Mononuclear cell (primary cell): ENCODE data around the gene NBAS. TPM values are rescaled to one million over a fixed set of nuclear protein-coding genes. Genes with fewer than 3 reads are reported as not detected.

Source experiments
- H3K27me3 ChIP-seq: 2 replicates; pipeline ENCODE4 v1.6.0; 2011; ENCODE audit warnings: low read length, control low read depth; ENCODE audit not compliant: insufficient read depth
- H3K4me1 ChIP-seq: 2 replicates; pipeline ENCODE4 v1.5.1; 2011; ENCODE audit warnings: mild to moderate bottlenecking, low read length, control low read depth; ENCODE audit not compliant: insufficient read depth
- H3K4me3 ChIP-seq: 2 replicates; pipeline ENCODE4 v1.5.1; 2011; ENCODE audit warnings: mild to moderate bottlenecking, low read length, moderate library complexity
- H3K9me3 ChIP-seq: 2 replicates; pipeline ENCODE4 v1.5.1; 2011; ENCODE audit warnings: low read depth, mild to moderate bottlenecking, control low read depth, low read length
- total RNA-seq: library from RNA; depleted of rRNA; stranded (reverse); fragments of >200 nt; gene quantifications from one replicate; pipeline ENCODE4 v1.2.3, GENCODE V29; 2012

NBAS gene
- total RNA-seq, 1 donor = 31.6 TPM

GRCh38 chr2:15119722-15120175 is 441.4 kb downstream of the NBAS start:
- H3K4me1 ChIP-seq = peaks cover 11% of the 10 kb centered on the region
- H3K4me3 ChIP-seq = no peak overlapping the region
- H3K9me3 ChIP-seq = no peaks in the 10 kb centered on the region

GRCh38 chr2:15117409-15118050 is 443.6 kb downstream of the NBAS start:
- Histone ChIP-seq H3K9me3 (peaks cover 5% of the 10 kb centered on the region), H3K4me1 (peaks cover 11% of the 10 kb centered on the region), H3K27me3 (no peaks in the 10 kb centered on the region), H3K4me3 (no peak overlapping the region)

More at GRCh38 chr2:15119722-15120175, 441.4 kb downstream of the NBAS start:
- no peaks in the 10 kb centered on the region for H3K27me3 ChIP-seq

Other genes starting within 250 kb of the NBAS start
- gene DDX1, start 30.5 kb upstream of the NBAS start, total RNA-seq = 55.5 TPM